BLaER1 (cell line): ENCODE results near the gene AKAP8.

Experiments used
- H3K27ac ChIP-seq: shearing (Covaris generic); formaldehyde crosslinking; 2 replicates; pipeline ENCODE4 v1.8.1; 2022
- H3K27me3 ChIP-seq: shearing (Covaris generic); formaldehyde crosslinking; 2 replicates; pipeline ENCODE4 v1.8.1; 2022
- H3K36me3 ChIP-seq: shearing (Covaris generic); formaldehyde crosslinking; 2 replicates; pipeline ENCODE4 v1.8.1; 2022
- H3K4me1 ChIP-seq: shearing (Covaris generic); formaldehyde crosslinking; 2 replicates; pipeline ENCODE4 v1.8.1; 2022
- H3K4me2 ChIP-seq: shearing (Covaris generic); formaldehyde crosslinking; 2 replicates; pipeline ENCODE4 v1.8.1; 2022
- H3K4me3 ChIP-seq: shearing (Covaris generic); formaldehyde crosslinking; 2 replicates; pipeline ENCODE4 v1.8.1; 2022
- H3K9ac ChIP-seq: shearing (Covaris generic); formaldehyde crosslinking; 2 replicates; pipeline ENCODE4 v1.8.1; 2022
- H3K9me3 ChIP-seq: shearing (Covaris generic); formaldehyde crosslinking; 2 replicates; pipeline ENCODE4 v1.8.1; 2022
- H4K20me1 ChIP-seq: shearing (Covaris generic); formaldehyde crosslinking; 2 replicates; pipeline ENCODE4 v1.8.1; 2022
- Cebpa-rat ChIP-seq: shearing (Covaris generic); IDR thresholded peaks from 2 replicates; pipeline ENCODE4 v1.8.1; 2022

The AKAP8 gene

DNA sequence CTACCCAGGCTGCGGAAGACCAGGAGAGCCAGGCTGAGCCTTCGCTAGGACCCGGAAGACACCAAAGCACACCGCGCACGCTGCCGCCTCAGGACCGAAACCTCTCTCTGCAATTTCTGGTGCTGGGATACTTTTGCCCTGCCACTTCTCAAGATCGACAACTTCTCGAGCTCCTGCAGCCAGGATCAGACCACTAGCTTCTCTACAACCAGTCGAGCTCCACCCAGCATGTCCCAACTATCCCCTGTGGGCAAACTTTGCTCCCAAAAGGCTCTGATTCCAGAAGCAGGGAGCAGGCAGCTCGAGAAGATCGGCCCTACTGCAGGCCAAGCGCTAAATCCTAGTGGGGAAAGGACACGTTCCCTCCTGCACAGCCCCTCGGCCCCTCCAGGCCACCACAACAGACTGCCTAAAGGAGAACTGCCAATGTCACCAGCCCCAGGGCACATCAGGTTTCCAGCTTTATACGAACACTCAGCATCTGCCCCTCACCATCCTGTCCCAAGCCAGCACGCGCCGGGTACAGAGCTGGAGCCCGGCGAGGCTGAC lies 979 bp downstream of the AKAP8 start:
- Histone ChIP-seq H3K27ac (peak overlapping the region; percentile 98), H3K27me3 (no peaks in the 10 kb centered on the region), H3K9ac (peak overlapping the region; percentile 98), H3K4me2 (peak overlapping the region; percentile 96), H4K20me1 (peaks cover 72% of the 10 kb centered on the region), H3K36me3 (peaks cover 38% of the 10 kb centered on the region), H3K4me3 (peak overlapping the region; percentile 81), H3K4me1 (peaks cover 34% of the 10 kb centered on the region), H3K9me3 (no peaks in the 10 kb centered on the region)
- TF ChIP-seq Cebpa-rat = no peak

DNA sequence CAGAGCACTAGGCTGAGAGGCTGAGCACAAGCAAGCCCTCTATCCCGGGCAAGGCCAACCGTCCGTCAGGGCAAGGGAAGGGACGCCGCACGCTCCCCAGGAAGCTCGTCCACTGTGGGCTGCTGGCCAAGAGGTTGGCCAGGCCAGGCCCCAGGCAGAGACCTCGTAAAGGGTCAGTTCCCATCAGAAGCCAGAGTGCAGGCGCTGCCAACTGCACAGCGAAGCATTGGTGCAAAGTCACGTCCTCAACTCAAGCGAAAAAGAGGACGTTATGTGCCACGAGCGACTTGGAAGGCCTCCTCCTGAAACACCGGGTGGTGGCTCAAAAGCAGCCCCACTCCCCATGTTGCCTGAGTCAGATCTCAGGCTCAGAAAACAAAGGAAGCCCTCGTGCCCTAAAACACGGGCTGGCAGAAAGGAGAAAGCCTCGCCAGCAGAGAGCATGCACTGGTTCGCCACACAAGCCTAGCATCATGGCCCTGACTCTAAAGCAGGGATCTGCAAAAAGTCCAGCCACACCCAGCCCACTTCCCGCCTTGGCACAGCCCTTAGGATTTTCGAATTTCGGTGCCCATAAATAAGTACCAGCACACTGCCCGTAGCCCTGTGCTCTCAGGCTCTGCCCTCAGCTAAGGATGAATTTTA lies 4.7 kb downstream of the AKAP8 start:
- Histone ChIP-seq H3K4me3 (no peak overlapping the region), H3K27me3 (no peaks in the 10 kb centered on the region), H3K4me1 (peaks cover 23% of the 10 kb centered on the region), H3K9ac (no peak overlapping the region), H3K4me2 (no peak overlapping the region), H3K36me3 (peaks cover 60% of the 10 kb centered on the region), H4K20me1 (peaks cover 89% of the 10 kb centered on the region), H3K27ac (no peak overlapping the region), H3K9me3 (no peaks in the 10 kb centered on the region)
- TF ChIP-seq Cebpa-rat = no peak

DNA sequence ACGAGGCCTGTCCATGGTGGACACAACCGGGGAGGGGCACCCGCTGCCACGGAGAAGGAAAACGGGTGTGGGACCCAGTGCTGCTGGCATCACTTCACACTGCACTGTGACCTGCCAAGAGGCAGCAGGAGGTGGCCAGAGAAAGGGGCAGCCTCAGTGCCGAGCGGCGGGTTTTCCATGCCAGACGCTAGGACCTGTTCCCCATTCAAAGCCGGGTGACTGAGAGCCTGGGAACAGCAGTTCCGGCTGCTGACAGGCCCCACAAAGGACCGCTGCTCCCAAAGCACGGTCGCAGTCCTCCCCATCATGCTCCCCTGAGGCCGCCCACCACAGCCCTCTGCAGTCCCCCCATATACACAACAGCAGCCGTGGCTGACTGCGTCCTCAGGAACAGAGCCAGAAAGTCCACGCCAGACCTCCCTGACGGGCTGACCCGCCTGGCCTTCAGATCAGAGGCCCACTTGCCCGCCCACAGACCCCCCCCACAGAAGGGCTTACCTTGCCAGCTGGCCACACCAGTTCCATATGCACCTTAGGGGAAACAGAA lies 5.4 kb downstream of the AKAP8 start:
- peaks cover 68% of the 10 kb centered on the region for H3K36me3 ChIP-seq
- no peak overlapping the region for H3K27ac ChIP-seq
- H4K20me1 ChIP-seq = peaks cover 97% of the 10 kb centered on the region
- H3K9me3 ChIP-seq = no peaks in the 10 kb centered on the region
- H3K27me3 ChIP-seq = no peaks in the 10 kb centered on the region
- no peak for TF ChIP-seq Cebpa-rat
- no peak overlapping the region for H3K4me2 ChIP-seq
- no peak overlapping the region for H3K9ac ChIP-seq
- H3K4me3 ChIP-seq = no peak overlapping the region
- H3K4me1 ChIP-seq = peaks cover 23% of the 10 kb centered on the region

DNA sequence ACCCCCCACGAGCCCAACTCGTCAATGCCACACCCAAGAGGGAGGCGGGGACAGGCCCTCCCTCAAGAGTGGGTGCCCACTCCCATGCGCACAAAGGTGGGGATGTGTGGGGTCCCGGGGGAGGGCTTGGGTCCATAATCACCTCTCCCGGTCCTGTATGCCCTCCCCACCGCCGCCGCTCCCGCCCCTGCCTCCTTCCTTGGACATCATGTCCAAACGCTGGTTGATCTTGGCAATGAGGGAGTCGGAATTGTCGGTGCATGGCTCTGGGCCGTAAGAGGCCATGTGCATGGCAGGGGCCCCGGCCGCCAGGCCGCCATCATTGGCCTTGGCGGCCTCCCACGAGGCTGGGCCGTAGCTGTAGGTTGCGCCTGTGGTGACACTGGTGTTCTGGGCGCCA lies 5.9 kb downstream of the AKAP8 start:
- H3K36me3 ChIP-seq = peaks cover 73% of the 10 kb centered on the region
- H3K27ac ChIP-seq = no peak overlapping the region
- no peak overlapping the region for H3K9ac ChIP-seq
- no peaks in the 10 kb centered on the region for H3K9me3 ChIP-seq
- H3K4me2 ChIP-seq = no peak overlapping the region
- no peak for TF ChIP-seq Cebpa-rat
- no peaks in the 10 kb centered on the region for H3K27me3 ChIP-seq
- H4K20me1 ChIP-seq = peaks cover 98% of the 10 kb centered on the region
- H3K4me1 ChIP-seq = peaks cover 23% of the 10 kb centered on the region
- H3K4me3 ChIP-seq = no peak overlapping the region

DNA sequence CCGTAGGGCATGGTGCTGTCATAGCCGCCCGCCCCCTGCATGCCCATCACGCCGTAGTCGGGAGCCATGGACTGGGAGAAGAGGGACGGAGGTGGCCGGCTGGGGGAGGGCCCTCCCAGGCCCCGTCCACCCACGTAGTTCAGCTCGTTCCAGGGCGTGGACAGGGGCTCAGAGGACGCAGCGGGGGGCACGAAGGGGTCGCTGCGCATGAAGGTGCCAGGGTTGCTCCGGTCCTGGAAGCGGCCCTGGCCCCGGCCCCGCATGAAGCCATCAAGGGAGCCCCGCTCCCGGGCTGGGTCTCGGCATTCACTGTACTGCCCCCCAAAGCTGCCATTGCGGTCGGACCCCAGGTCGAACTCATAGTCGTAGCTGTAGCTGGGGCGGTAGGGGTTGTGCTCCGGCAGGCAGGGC lies 6.7 kb downstream of the AKAP8 start:
- no peak overlapping the region for H3K4me3 ChIP-seq
- no peaks in the 10 kb centered on the region for H3K9me3 ChIP-seq
- H3K9ac ChIP-seq = no peak overlapping the region
- H3K27ac ChIP-seq = no peak overlapping the region
- peaks cover 98% of the 10 kb centered on the region for H4K20me1 ChIP-seq
- peaks cover 81% of the 10 kb centered on the region for H3K36me3 ChIP-seq
- no peaks in the 10 kb centered on the region for H3K27me3 ChIP-seq
- TF ChIP-seq Cebpa-rat = no peak
- peaks cover 22% of the 10 kb centered on the region for H3K4me1 ChIP-seq
- no peak overlapping the region for H3K4me2 ChIP-seq

DNA sequence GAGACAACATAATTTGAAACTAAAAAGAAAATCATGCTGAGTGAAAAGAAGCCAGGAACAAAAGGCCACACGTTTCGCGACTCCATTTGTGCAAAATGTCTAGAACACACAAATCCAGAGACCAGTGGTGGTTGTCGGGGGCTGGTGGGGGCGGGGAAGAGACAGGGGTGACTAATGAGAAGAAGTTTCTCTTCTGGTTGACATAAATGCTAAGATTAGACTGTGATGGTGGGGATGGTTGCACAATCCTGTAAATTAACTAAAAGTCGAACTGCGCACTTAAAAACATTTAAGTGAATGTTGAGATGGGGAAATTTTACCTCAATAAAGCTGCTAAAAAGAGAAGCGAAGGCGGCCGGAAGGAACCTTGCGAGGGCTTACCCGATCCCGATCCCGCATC lies 7.1 kb downstream of the AKAP8 start:
- H3K27ac ChIP-seq = no peak overlapping the region
- peaks cover 98% of the 10 kb centered on the region for H4K20me1 ChIP-seq
- H3K9ac ChIP-seq = no peak overlapping the region
- no peaks in the 10 kb centered on the region for H3K9me3 ChIP-seq
- H3K4me1 ChIP-seq = peaks cover 17% of the 10 kb centered on the region
- H3K36me3 ChIP-seq = peaks cover 85% of the 10 kb centered on the region
- no peak for TF ChIP-seq Cebpa-rat
- no peaks in the 10 kb centered on the region for H3K27me3 ChIP-seq
- H3K4me2 ChIP-seq = no peak overlapping the region
- H3K4me3 ChIP-seq = no peak overlapping the region

DNA sequence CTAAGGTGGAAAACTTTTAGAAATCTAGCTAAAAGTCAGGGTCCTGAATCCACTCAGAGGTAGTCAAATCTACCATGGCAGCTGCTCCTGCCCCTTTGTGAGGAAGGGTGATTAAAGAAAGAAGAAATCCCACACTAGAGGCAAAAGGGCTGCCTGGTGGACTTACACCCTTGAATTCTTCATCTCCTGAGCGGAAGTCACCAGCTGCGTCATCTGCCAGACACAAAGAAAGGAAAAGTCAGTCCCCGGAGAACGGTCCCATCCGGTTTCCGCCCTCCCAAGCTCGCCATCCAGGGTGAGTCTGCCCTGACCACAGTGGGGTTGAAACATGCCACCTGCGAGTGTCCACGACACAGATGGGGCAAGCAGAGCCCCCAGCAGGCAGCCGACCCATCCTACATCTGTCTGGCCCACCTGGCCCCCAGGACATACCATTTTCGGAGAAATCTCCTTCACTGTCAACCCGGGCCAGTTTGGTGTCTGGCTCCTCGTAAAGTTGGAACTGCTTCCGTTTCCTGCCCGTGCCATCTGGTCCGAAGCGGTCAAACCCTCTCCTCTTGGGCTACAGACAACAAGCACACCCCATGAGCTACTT lies 7.7 kb downstream of the AKAP8 start:
- H4K20me1 ChIP-seq = peaks cover 97% of the 10 kb centered on the region
- no peaks in the 10 kb centered on the region for H3K27me3 ChIP-seq
- no peak overlapping the region for H3K27ac ChIP-seq
- H3K4me3 ChIP-seq = no peak overlapping the region
- no peak overlapping the region for H3K9ac ChIP-seq
- no peak overlapping the region for H3K4me2 ChIP-seq
- TF ChIP-seq Cebpa-rat = no peak
- H3K36me3 ChIP-seq = peaks cover 91% of the 10 kb centered on the region
- peaks cover 11% of the 10 kb centered on the region for H3K4me1 ChIP-seq
- no peaks in the 10 kb centered on the region for H3K9me3 ChIP-seq

DNA sequence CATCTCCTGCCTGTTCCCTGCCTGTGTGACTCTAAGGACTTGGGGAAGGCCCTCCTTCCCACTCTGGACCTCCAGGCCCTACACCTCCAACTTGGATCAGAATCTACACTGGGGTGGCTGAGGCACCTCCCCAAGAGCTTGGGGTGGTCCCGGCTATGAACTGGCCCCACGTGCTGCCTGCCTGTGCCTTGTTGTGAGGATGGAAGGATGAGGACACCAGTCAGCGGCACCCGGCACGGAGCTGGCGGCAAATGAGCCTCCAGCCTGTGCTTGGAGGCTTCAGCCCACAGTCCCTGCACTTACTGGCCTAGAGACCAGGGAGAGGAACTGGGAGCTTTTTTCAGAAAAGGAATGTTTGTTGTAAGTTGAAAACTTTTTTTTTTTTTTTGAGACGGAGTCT lies 8.5 kb downstream of the AKAP8 start:
- no peak overlapping the region for H3K4me2 ChIP-seq
- peaks cover 4% of the 10 kb centered on the region; the same call in 1 of the 2 replicates for H3K4me1 ChIP-seq
- peaks cover 91% of the 10 kb centered on the region for H4K20me1 ChIP-seq
- no peak for TF ChIP-seq Cebpa-rat
- no peaks in the 10 kb centered on the region for H3K9me3 ChIP-seq
- H3K27me3 ChIP-seq = no peaks in the 10 kb centered on the region
- no peak overlapping the region for H3K4me3 ChIP-seq
- H3K9ac ChIP-seq = no peak overlapping the region
- H3K36me3 ChIP-seq = peaks cover 96% of the 10 kb centered on the region
- H3K27ac ChIP-seq = no peak overlapping the region

DNA sequence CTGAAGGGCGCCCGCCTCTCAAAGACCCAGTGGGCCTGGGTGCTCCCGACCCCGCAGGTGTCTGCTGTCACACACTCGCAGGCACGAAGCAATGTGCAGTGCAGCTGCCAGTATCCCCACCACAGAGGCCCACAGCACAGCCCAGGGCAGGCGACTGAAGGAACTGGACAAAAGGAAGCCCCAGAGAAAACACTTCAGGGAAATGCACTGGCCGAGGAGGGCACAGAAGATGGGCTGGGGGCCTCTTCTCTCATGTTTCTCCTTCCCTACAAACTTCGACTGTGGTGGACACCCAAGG lies 10.0 kb downstream of the AKAP8 start:
- peaks cover 100% of the 10 kb centered on the region for H3K36me3 ChIP-seq
- TF ChIP-seq Cebpa-rat = no peak

DNA sequence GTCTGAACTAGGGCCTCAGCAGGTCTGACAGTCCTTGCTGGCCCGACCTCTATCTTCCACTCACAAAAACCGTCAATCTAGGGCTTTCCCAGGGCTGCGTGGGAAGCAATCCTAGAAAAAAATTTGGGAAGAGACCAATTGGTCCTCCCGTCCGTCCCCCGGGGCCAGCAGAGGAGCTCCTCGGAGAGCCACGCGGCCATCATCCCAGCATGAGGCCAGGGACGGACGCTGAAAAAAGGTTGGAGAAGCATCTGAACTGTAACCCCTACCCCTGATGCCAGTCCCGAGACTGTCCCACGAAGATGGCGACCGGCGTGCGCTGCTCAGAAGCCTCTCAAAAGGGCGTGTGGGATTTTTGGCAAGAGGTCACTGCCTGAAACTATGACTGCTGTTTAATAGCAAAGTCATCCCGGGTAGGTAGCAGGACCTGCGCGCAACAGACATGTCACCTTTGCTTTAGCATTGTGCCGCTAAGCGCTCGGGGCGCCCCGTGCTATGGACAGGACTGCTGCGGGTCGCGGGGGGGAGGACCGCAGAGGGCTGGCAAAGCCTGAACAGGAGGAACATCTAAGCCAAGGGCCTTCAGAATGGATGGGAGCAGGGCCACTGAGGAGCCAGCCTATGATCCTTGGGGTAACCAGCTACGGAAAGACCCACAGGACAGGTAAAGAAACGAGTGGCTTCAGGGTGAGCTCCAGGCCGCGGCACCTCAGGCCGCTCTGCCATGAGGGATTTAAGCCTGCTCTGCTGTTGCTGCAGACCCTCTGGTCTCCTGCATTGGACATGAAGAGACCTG lies 10.6 kb downstream of the AKAP8 start:
- H3K9me3 ChIP-seq = peaks cover 15% of the 10 kb centered on the region
- H3K36me3 ChIP-seq = peaks cover 100% of the 10 kb centered on the region
- no peaks in the 10 kb centered on the region for H3K4me1 ChIP-seq
- H3K4me2 ChIP-seq = no peak overlapping the region
- TF ChIP-seq Cebpa-rat = no peak
- H3K27ac ChIP-seq = no peak overlapping the region
- no peaks in the 10 kb centered on the region for H3K27me3 ChIP-seq
- no peak overlapping the region for H3K9ac ChIP-seq
- peaks cover 84% of the 10 kb centered on the region for H4K20me1 ChIP-seq
- no peak overlapping the region for H3K4me3 ChIP-seq

More for the DNA sequence above, 10.0 kb downstream of the AKAP8 start:
- Histone ChIP-seq H3K4me1 (no peaks in the 10 kb centered on the region), H3K4me3 (no peak overlapping the region), H4K20me1 (peaks cover 88% of the 10 kb centered on the region), H3K27me3 (no peaks in the 10 kb centered on the region), H3K4me2 (no peak overlapping the region), H3K9me3 (peaks cover 10% of the 10 kb centered on the region), H3K9ac (no peak overlapping the region), H3K27ac (no peak overlapping the region)
